Kidney capillary endothelial cell (primary cell): ENCODE results near the gene NFIL3.

Experiments used
- DNase-seq: peaks from one replicate; pipeline ENCODE4 v3.0.0-alpha.2; 2018; ENCODE audit warnings: low spot score

NFIL3 gene

GRCh38 chr9:91421971-91422757 lies 1.5 kb downstream of the NFIL3 start:
- DNase-seq = no peak

- no peak for DNase-seq
Observed at GRCh38 chr9:91421128-91421765, 2.4 kb downstream of the NFIL3 start.

- no peak for DNase-seq
Observed at GRCh38 chr9:91420501-91421127, 3.0 kb downstream of the NFIL3 start.

- DNase-seq = no peak
Observed at GRCh38 chr9:91419222-91420191, 4.1 kb downstream of the NFIL3 start.

GRCh38 chr9:91418215-91418610 lies 5.4 kb downstream of the NFIL3 start:
- no peak for DNase-seq

GRCh38 chr9:91417602-91418214 lies 5.9 kb downstream of the NFIL3 start:
- no peak for DNase-seq

GRCh38 chr9:91416096-91416712 lies 7.4 kb downstream of the NFIL3 start:
- no peak for DNase-seq

- no peak for DNase-seq
Observed at GRCh38 chr9:91415290-91415689, 8.3 kb downstream of the NFIL3 start.

- DNase-seq = no peak
Observed at GRCh38 chr9:91412941-91413340, 10.7 kb downstream of the NFIL3 start.

GRCh38 chr9:91411096-91411771 lies 12.4 kb downstream of the NFIL3 start:
- DNase-seq = no peak

- no peak for DNase-seq
Observed at GRCh38 chr9:91410161-91410560, 13.5 kb downstream of the NFIL3 start.

- no peak for DNase-seq
Observed at GRCh38 chr9:91408475-91408874, 15.2 kb downstream of the NFIL3 start.

GRCh38 chr9:91407580-91408318 lies 15.9 kb downstream of the NFIL3 start:
- no peak for DNase-seq

GRCh38 chr9:91405343-91406077 lies 18.1 kb downstream of the NFIL3 start:
- DNase-seq = no peak

- DNase-seq = no peak
Observed at GRCh38 chr9:91403665-91404543, 19.7 kb downstream of the NFIL3 start.

GRCh38 chr9:91398926-91399325 lies 24.7 kb downstream of the NFIL3 start:
- DNase-seq = no peak

- DNase-seq = peak; percentile 65
Observed at GRCh38 chr9:91395553-91396471, 27.8 kb downstream of the NFIL3 start.
